Measurements from ENCODE around the gene ASCL1.

DNA sequence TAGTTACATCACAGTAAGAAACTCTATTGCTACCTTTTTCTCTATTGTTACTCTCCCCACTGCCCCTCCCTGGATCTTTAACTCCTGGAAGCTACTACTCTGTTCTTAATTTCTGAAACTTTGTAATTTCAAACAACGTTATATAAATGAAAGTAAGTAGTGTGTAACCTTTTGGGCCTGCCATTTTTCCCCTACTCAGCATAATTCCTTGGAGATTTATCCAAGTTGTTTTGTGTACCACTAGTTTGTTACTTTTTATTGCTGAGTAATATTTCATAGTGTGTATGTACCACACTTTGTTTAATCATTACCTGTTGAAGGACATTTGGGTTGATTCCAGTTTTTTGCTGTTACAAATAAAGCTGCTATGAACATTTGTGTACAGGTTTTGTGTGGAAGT is 37.9 kb downstream of the ASCL1 start:
- no peak for TF ChIP-seq SP3 (tag by site-specific recombination; IDR thresholded peaks at IDR 0.05)
- no peak for TF ChIP-seq ZNF274 (IDR thresholded peaks at IDR 0.05; ENCODE audit: low read length)
- TF ChIP-seq ZNF274 (tag by site-specific recombination; IDR thresholded peaks at IDR 0.05; ENCODE audit: borderline replicate concordance): no peak
- TF ChIP-seq, protein P1, sequence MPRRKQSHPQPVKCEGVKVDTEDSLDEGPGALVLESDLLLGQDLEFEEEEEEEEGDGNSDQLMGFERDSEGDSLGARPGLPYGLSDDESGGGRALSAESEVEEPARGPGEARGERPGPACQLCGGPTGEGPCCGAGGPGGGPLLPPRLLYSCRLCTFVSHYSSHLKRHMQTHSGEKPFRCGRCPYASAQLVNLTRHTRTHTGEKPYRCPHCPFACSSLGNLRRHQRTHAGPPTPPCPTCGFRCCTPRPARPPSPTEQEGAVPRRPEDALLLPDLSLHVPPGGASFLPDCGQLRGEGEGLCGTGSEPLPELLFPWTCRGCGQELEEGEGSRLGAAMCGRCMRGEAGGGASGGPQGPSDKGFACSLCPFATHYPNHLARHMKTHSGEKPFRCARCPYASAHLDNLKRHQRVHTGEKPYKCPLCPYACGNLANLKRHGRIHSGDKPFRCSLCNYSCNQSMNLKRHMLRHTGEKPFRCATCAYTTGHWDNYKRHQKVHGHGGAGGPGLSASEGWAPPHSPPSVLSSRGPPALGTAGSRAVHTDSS (tag by site-specific recombination; IDR thresholded peaks at IDR 0.05): no peak
- no peak for TF ChIP-seq ZNF423 (tag by site-specific recombination; IDR thresholded peaks at IDR 0.05)

All from HEK293 (cell line).